Spleen (tissue), 7 donors: ENCODE data around the gene SPDYE6.

ENCODE experiments used
- POLR2A ChIP-seq, 3 donors: fragments of 450-650 bp; IDR thresholded peaks; one replicate each; pipeline ENCODE4 v1.5.1; 2017; ENCODE audit warnings: antibody characterized with exemption in 3 of 3, mild to moderate bottlenecking in 1 of 3
- TF ChIP-seq, protein P1 (sequence below), 11 experiments: fragments of 200-600 bp in 7 of 11; fragments of 450-650 bp in 4 of 11; sonication (generic) in 4 of 11; IDR thresholded peaks in 8 of 11; conservative IDR thresholded peaks in 3 of 11; 1 replicate in 7 of 11; 2 replicates in 4 of 11; pipeline versions ENCODE4 v1.4.0 to v1.8.0; 2016 to 2021; ENCODE audit warnings: antibody characterized with exemption in 11 of 11, inconsistent platforms in 4 of 11, mild to moderate bottlenecking in 1 of 11
- donor health status: DM: no; HTN: no; CAD: no; lungs with moderate emphysema.
- donor health status: DM: no; HTN: no; CAD: no.
- donor health status: DM: no; HTN: no; CAD: no.

DNA sequence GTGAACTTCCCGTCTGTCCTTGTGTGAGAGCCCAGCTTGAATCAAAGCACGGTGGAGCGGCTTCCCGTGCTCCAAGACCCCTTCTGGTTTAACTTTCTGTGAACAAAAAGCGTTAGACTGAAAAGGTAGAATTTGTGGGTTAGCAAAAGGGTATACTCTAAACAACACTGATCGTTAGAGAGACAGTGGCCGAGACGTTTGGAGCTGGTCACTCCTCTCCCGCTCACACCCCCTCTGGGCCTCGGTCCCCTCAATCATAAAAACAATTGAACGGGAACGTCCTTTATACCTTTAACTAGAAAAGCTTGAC, 40.4 kb upstream of the SPDYE6 start:
- TF ChIP-seq, protein P1, sequence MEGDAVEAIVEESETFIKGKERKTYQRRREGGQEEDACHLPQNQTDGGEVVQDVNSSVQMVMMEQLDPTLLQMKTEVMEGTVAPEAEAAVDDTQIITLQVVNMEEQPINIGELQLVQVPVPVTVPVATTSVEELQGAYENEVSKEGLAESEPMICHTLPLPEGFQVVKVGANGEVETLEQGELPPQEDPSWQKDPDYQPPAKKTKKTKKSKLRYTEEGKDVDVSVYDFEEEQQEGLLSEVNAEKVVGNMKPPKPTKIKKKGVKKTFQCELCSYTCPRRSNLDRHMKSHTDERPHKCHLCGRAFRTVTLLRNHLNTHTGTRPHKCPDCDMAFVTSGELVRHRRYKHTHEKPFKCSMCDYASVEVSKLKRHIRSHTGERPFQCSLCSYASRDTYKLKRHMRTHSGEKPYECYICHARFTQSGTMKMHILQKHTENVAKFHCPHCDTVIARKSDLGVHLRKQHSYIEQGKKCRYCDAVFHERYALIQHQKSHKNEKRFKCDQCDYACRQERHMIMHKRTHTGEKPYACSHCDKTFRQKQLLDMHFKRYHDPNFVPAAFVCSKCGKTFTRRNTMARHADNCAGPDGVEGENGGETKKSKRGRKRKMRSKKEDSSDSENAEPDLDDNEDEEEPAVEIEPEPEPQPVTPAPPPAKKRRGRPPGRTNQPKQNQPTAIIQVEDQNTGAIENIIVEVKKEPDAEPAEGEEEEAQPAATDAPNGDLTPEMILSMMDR (IDR thresholded peaks at IDR 0.05 in 8 of 11, conservative IDR thresholded peaks at IDR 0.05 in 3 of 11), result no peak
- no peak for TF ChIP-seq POLR2A (IDR thresholded peaks at IDR 0.05)
